WTC11 (cell line): Measurements from ENCODE around the gene BCAS3.

ENCODE experiments used
- JUN ChIP-seq: sonication (generic); formaldehyde crosslinking; IDR thresholded peaks from 2 replicates; pipeline ENCODE4 v1.8.0; 2023; ENCODE audit warnings: mild to moderate bottlenecking, missing genetic modification reagents
- NFYB ChIP-seq: sonication (generic); formaldehyde crosslinking; conservative IDR thresholded peaks from 2 replicates; pipeline ENCODE4 v1.8.0; 2022; ENCODE audit warnings: low read depth, missing genetic modification reagents
- NR3C1 ChIP-seq: sonication (generic); formaldehyde crosslinking; conservative IDR thresholded peaks from 2 replicates; pipeline ENCODE4 v1.8.1; 2023; ENCODE audit warnings: low read depth, mild to moderate bottlenecking, missing genetic modification reagents
- SP1 ChIP-seq: sonication (generic); formaldehyde crosslinking; conservative IDR thresholded peaks from 2 replicates; pipeline ENCODE4 v1.8.1; 2022; ENCODE audit warnings: missing genetic modification reagents
- TEAD4 ChIP-seq: sonication (generic); formaldehyde crosslinking; IDR thresholded peaks from 2 replicates; pipeline ENCODE4 v1.8.0; 2022; ENCODE audit warnings: mild to moderate bottlenecking, missing genetic modification reagents
- TP53 ChIP-seq: sonication (generic); formaldehyde crosslinking; IDR thresholded peaks from 2 replicates; pipeline ENCODE4 v1.8.1; 2023; ENCODE audit warnings: mild to moderate bottlenecking, missing genetic modification reagents
- ZNF396 ChIP-seq: fragments of 250-450 bp; sonication (Bioruptor Pico); IDR thresholded peaks from 2 replicates; pipeline ENCODE4 v1.8.0; 2021; ENCODE audit warnings: mild to moderate bottlenecking, moderate library complexity, borderline replicate concordance
- TF ChIP-seq, protein P1 (sequence below): sonication (generic); formaldehyde crosslinking; IDR thresholded peaks from 2 replicates; pipeline ENCODE4 v1.8.0; 2022; ENCODE audit warnings: mild to moderate bottlenecking, missing genetic modification reagents
- TF ChIP-seq, protein P2 (sequence below): sonication (generic); formaldehyde crosslinking; IDR thresholded peaks from 2 replicates; pipeline ENCODE4 v1.8.0; 2022; ENCODE audit warnings: mild to moderate bottlenecking, missing genetic modification reagents
- TF ChIP-seq, protein P3 (sequence below): fragments of 200-600 bp; IDR thresholded peaks from 2 replicates; pipeline ENCODE4 v1.8.0; 2022; ENCODE audit warnings: antibody characterized with exemption
- TF ChIP-seq, protein P4 (sequence below): sonication (generic); formaldehyde crosslinking; IDR thresholded peaks from 2 replicates; pipeline ENCODE4 v1.8.1; 2023; ENCODE audit warnings: mild to moderate bottlenecking, missing genetic modification reagents
- TF ChIP-seq, protein P5 (sequence below): sonication (generic); formaldehyde crosslinking; conservative IDR thresholded peaks from 2 replicates; pipeline ENCODE4 v1.8.1; 2022; ENCODE audit warnings: mild to moderate bottlenecking, missing genetic modification reagents
- TF ChIP-seq, protein P6 (sequence below): sonication (generic); formaldehyde crosslinking; IDR thresholded peaks from 2 replicates; pipeline ENCODE4 v1.8.0; 2022; ENCODE audit warnings: missing genetic modification reagents

DNA sequence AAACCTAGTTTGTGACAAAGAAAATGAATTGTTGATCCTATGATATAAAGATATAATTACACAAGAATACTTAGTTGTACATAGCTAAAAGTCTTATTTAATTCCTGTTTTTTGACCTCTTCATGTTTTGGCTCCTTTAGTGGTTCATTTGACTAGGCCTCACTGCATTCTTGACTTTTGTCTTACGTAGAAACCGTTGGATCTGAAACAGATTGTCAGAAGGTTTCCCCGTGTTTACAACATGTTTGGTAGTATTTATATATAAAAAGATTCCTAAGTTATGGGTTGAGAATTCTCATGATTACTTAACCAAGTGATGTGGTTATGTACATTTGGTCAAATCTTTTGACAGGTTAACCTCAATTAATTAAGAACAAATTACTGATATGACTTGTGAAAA, 162.8 kb downstream of the BCAS3 start:
- TF ChIP-seq NFYB (CRISPR knock-in tag): no peak
- no peak for TF ChIP-seq JUN (CRISPR knock-in tag)
- TF ChIP-seq, protein P1, sequence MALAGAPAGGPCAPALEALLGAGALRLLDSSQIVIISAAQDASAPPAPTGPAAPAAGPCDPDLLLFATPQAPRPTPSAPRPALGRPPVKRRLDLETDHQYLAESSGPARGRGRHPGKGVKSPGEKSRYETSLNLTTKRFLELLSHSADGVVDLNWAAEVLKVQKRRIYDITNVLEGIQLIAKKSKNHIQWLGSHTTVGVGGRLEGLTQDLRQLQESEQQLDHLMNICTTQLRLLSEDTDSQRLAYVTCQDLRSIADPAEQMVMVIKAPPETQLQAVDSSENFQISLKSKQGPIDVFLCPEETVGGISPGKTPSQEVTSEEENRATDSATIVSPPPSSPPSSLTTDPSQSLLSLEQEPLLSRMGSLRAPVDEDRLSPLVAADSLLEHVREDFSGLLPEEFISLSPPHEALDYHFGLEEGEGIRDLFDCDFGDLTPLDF (CRISPR knock-in tag): no peak
- TF ChIP-seq, protein P2, sequence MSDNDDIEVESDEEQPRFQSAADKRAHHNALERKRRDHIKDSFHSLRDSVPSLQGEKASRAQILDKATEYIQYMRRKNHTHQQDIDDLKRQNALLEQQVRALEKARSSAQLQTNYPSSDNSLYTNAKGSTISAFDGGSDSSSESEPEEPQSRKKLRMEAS: no peak
- TF ChIP-seq, protein P3, sequence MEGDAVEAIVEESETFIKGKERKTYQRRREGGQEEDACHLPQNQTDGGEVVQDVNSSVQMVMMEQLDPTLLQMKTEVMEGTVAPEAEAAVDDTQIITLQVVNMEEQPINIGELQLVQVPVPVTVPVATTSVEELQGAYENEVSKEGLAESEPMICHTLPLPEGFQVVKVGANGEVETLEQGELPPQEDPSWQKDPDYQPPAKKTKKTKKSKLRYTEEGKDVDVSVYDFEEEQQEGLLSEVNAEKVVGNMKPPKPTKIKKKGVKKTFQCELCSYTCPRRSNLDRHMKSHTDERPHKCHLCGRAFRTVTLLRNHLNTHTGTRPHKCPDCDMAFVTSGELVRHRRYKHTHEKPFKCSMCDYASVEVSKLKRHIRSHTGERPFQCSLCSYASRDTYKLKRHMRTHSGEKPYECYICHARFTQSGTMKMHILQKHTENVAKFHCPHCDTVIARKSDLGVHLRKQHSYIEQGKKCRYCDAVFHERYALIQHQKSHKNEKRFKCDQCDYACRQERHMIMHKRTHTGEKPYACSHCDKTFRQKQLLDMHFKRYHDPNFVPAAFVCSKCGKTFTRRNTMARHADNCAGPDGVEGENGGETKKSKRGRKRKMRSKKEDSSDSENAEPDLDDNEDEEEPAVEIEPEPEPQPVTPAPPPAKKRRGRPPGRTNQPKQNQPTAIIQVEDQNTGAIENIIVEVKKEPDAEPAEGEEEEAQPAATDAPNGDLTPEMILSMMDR: no peak
- no peak for TF ChIP-seq ZNF396 (CRISPR knock-in tag)
- TF ChIP-seq, protein P4, sequence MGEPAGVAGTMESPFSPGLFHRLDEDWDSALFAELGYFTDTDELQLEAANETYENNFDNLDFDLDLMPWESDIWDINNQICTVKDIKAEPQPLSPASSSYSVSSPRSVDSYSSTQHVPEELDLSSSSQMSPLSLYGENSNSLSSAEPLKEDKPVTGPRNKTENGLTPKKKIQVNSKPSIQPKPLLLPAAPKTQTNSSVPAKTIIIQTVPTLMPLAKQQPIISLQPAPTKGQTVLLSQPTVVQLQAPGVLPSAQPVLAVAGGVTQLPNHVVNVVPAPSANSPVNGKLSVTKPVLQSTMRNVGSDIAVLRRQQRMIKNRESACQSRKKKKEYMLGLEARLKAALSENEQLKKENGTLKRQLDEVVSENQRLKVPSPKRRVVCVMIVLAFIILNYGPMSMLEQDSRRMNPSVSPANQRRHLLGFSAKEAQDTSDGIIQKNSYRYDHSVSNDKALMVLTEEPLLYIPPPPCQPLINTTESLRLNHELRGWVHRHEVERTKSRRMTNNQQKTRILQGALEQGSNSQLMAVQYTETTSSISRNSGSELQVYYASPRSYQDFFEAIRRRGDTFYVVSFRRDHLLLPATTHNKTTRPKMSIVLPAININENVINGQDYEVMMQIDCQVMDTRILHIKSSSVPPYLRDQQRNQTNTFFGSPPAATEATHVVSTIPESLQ (CRISPR knock-in tag): no peak
- TF ChIP-seq TEAD4 (CRISPR knock-in tag): no peak
- TF ChIP-seq NR3C1: no peak
- TF ChIP-seq, protein P5, sequence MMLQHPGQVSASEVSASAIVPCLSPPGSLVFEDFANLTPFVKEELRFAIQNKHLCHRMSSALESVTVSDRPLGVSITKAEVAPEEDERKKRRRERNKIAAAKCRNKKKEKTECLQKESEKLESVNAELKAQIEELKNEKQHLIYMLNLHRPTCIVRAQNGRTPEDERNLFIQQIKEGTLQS (CRISPR knock-in tag): no peak
- TF ChIP-seq TP53 (CRISPR knock-in tag): no peak
- TF ChIP-seq SP1: no peak
- TF ChIP-seq, protein P6, sequence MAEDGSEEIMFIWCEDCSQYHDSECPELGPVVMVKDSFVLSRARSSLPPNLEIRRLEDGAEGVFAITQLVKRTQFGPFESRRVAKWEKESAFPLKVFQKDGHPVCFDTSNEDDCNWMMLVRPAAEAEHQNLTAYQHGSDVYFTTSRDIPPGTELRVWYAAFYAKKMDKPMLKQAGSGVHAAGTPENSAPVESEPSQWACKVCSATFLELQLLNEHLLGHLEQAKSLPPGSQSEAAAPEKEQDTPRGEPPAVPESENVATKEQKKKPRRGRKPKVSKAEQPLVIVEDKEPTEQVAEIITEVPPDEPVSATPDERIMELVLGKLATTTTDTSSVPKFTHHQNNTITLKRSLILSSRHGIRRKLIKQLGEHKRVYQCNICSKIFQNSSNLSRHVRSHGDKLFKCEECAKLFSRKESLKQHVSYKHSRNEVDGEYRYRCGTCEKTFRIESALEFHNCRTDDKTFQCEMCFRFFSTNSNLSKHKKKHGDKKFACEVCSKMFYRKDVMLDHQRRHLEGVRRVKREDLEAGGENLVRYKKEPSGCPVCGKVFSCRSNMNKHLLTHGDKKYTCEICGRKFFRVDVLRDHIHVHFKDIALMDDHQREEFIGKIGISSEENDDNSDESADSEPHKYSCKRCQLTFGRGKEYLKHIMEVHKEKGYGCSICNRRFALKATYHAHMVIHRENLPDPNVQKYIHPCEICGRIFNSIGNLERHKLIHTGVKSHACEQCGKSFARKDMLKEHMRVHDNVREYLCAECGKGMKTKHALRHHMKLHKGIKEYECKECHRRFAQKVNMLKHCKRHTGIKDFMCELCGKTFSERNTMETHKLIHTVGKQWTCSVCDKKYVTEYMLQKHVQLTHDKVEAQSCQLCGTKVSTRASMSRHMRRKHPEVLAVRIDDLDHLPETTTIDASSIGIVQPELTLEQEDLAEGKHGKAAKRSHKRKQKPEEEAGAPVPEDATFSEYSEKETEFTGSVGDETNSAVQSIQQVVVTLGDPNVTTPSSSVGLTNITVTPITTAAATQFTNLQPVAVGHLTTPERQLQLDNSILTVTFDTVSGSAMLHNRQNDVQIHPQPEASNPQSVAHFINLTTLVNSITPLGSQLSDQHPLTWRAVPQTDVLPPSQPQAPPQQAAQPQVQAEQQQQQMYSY (CRISPR knock-in tag): no peak
